Measurements from ENCODE around the gene HRH1.
"Not testable (repeated sequence)": the region's sequence is repeated elsewhere in the genome, so short reads cannot be mapped to it uniquely, and the experiment has no call there.

The HRH1 gene

DNA sequence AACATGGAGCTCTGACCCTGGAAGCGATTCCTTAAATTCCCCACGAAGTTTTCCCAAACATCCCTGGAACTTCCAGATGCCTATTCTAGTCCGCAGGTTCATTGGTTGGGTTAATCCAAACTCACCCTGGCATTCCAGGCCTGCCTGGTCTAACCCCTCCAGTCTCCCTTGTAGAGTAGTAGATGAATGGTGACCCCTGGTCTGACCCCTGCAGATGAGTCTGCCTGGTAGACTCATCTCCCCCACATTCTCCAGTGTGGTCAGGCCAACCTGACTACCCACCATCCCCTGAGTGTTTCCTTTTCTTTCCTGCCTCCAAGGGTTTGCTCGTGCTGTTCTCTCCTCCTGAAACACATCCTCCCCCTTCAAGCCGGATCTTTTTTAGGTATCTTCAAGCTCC is 10.8 kb upstream of the HRH1 start:
- DNase-seq: no peak

DNA sequence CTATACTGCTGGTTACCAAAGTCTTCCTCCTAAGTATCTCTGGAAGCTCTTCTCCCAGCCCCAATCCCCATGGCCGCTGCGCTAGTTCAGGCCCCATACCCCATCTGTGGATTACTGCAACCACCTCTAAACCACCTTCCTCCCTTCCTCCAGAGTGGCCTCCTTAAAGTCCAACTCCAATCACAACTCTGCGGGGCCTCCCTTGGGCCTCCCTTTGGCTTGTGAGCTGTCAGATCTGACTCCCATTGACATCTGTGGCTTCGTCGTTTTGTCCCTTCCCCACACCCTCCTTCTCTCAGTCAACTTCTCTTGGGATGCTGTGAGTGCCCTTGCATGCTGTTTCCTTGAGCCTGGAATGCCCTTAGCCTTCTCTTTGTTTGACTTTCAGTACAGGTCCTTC is 9.3 kb upstream of the HRH1 start:
- DNase-seq: no peak

DNA sequence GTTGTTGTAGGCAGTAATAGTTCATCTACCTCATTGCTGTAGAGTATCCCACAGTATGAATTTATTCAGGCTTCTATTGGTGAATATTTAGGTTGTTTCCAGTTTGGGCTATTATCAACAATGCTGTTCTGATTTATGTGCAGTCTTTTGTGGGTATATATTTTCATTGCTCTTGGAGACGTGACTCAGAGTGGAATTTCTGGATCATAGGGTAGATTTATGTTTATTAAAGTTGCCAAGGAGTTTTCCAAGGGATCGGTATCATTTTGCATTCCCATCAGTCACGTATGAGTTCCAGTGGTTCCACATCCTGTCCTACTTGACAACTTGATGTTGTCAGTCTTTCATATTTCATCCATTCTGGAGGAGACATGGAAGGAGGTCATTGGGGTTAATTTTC is 8.4 kb upstream of the HRH1 start:
- no peak for DNase-seq

DNA sequence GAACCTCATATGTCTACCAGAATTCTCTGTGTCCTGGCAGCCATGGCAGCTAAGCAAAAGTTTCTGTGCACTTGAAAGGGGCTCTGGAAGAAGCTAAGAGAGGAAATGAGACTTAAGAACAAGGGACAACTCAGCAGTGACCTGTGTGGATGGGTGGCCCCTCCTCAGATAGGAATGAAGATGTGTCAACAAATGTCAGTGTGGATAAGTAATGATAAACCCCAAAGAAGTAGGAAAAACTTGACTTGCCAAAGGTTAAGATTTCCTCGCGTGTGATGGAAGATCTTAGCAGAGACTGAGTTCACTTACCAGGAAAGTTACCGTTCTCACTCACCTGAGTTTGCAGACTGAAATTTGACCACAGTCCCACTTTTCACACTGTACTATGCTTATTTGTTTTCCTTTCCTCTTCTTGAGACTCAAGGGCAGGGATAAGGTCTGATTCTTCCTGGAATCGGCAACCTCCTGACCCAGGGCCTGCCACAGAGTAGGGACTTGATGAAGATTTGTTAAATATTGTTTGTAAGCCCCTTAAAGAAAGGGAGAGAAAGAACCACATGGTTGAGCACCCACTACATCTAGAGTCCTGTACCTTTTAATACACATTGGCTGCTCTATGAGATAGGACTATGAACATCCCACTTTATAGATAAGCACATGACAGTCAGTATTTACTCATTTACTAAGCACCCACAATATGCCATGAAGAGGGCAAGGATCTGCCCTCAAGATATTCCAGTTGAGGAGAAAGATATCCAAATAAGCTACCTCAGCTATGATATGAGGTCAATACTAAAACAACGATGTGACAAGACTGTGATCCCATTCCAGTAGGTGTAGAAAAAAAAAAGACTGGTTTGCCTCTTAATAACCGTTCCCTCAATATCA is 7.3 kb upstream of the HRH1 start:
- no peak for DNase-seq

DNA sequence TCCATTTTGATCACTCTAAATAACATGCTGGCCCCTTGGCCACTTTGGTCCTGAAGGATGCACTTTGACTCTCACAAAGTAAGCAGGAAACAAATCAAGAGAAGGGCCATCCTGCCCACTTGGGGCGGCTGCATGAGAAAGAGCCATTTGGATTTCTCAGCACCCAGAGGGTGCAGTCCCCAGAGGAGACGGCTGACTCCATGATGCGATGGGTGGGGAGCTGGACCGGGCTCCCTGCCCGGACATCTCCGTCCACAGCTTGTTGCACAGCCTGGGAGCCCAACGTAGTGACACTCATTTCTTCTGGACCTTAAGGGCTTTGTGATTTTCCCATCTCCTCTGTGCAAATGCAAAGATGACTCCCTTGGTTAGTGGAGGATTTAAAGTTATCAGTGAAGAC is 4.0 kb upstream of the HRH1 start:
- no peak for DNase-seq

DNA sequence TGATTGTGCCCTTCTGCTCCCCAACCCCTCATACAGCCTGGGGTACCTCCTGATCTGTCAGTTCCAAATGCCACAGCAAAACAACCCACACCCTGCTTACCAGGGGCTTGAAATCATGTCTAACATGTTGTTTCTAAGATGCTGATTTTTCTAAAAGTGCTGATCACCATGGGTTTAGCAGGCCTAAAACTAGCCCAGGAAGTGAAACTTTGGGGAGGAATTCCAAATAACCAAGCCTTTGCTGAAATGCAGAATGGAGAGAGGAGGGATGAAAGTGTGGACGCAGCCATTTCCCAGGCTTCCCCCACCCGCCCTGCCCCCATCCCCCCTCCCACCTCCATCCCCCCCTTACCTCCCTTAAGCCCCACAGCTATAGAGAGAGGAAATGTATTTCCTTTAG is 2.0 kb upstream of the HRH1 start:
- no peak for DNase-seq

DNA sequence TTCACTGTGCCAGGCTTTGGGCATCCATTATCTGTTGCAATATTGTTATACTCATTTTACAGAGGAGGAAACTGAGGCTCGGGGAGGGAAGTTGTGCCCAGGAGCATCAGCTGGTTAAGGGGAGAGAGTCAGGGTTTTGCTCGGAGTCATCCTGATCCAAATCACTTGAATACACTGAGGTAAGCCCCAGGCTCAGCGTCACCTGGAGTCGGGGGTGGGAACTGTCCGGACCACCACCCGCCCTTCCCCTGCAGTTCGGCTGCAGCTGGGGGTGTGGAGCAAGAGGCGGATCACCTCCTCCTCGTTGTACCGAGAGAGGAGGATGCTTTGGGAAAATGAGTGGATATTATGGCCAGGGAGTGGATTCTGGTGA is 646 bp downstream of the HRH1 start:
- DNase-seq: no peak

DNA sequence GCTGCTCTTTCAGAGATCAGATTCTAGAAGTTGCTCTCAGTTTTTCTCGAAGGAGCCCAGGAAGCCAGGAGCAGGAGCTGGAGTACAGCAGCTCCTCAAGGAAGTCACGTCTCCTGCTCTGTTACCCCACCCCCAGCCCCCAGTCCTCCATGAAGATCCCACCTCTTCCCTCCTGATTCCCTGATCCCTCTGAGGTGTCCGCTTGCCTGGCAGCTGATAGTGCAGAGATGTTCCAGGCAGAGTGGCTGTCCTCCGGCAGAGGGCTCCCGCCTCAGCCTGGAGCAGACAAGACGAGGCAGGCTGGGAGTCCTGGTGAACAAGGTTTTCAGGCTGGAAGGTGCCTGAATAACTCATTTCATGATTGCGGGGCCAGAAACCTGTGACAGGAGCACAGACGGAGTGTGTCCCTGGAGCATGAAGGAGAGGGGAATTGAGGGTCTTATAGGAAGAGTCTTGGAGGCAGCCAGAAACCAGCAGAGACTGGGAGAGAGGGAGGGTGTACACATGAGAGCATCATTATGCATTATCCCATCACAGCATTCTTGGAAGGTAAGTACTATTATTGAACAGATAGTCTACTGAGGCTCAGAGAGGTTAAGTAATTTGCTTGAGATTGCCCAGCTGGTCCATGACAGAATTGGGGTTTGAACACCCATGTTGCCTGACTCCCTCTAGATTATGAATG is 1.2 kb downstream of the HRH1 start:
- DNase-seq: no peak

DNA sequence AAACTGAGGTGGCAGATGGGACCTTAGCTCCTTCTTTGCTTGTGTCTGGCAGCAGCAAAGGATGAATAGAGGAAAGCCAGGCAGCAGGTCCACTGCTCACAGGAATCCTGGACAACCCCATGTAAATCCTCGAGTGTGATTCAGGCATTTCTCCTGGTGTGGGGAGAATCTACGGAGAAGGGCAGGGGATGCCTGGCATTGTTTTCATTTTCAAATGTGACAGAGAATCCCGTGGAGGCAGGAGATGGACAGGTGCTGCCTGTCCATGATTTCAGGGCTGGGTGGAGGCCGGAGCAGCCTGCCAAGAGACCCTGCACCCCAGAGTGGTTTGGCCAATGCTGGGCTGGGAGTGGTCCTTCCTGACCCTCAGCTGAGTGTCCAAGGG is 1.7 kb downstream of the HRH1 start:
- DNase-seq: no peak

DNA sequence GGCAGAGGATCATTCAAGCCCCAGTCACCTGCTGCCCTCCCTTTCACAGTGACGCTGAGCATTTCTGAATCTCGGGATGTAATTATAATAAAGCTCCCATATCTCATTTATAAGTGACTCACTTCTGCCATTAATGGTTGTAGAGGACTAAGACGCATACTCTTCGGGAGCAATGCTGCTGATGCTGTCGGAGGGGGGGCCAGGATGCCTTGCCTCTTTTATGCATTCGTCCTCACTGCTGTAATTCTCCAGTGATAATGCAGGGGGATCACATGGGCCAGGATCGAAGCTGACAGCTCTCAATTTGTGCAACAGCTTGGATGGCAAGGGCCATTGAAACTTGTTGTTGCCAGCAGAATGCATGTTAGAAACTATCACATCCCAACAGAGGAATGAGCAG is 3.1 kb downstream of the HRH1 start:
- DNase-seq: no peak

DNA sequence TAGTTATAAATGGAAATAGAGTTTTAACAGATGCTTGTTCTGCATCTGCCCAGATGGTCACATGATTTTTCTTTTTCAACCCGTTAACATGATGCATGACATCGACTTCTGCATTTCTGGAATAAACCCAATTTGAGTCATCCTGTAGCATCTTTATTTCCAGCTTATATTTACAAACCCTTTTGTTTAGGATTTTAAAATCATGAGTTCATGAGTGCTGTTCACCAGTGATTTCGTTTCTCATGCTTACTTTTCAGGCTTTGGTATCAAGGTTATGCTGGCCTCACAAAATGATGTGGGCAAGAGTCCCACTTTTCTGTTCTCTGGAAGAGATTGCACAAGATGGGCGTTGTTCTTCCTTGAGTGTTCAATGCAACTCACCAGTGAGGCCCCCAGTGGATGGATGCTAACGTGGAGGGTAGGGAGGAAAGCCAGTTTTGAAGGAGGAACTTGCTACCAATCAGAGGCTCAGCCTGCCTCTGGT is 5.2 kb downstream of the HRH1 start:
- DNase-seq: no peak

DNA sequence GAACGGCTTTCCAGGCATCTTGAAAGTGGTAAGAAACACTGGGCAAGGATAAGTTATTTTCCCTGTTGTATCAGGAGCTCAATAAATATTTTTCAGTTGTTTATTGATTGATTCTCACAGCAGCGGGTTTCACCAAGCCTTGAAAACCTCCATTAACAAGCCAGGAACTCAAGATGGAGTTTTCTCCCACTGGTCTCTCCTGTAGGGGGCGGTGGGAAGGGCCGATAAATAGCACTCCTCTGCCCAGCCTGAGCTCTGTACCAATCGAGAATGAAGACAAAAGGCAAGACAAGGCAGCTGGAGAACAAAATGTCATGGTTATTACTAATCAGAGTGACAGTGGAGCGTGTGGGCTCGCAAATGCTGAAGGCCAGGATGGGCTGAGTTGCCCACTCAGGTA is 7.4 kb downstream of the HRH1 start:
- DNase-seq: no peak

DNA sequence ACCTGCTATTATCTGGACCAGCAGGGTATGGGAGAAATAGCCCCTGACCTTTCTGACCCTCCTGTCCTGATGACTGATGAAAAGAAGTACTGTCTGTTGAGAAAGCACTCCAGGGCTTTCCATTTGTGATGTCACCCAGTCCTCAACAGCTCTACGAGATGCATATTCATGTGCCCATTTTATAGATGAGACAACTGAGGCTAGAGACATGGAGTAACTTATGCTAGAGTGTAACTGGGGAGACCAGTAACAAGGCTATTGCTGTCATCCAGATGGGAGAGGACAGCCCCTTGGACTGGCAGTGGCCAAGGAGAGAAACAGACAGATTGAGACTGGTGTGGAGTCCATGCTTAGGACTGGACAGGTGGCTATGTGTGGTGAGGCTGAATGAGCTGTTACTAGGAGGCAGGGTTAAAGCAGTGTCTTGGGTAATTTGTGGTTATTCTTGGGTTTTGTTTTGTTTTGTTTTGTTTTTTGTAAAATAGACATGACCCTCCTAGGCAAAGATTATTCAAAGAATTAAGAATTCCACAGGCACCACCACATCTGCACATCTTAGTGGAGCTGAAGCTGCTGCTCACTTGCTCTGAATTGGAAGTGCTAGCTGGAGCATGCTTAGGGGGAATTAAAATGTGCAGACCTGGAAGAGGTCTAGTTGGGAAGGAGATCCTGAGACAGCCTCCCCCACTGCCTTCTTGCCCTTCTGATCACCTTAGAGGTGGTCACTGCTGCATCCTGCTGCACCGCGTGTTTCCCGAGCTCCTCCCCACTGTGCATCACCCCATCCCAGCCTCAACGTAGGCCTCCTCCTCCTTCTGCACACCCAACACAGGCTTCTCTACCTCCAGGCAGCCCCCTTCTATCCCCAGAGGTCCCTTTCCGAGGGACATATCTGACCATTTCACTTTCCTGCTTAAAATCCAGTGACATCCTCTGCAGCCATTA is 8.4 kb downstream of the HRH1 start:
- DNase-seq: no peak

DNA sequence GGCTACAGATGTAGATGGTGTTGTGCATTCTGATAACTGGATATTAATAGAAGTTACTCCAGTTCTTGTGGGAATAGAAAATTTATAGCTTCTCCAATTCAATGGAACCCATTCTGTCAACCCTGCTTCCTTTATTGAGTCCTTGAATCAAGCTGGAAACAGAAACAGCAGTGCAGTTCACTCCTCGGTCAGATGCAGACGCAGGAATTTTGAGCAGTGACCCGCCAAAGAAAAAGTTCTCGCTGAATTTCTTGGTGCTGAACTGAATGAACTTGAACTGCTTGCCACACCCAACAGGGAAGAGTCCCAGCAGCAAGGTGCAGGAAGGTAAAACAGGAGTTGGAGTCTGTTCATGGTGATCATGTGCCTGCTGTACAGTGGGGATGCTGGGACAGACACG is 10.3 kb downstream of the HRH1 start:
- no peak for DNase-seq

DNA sequence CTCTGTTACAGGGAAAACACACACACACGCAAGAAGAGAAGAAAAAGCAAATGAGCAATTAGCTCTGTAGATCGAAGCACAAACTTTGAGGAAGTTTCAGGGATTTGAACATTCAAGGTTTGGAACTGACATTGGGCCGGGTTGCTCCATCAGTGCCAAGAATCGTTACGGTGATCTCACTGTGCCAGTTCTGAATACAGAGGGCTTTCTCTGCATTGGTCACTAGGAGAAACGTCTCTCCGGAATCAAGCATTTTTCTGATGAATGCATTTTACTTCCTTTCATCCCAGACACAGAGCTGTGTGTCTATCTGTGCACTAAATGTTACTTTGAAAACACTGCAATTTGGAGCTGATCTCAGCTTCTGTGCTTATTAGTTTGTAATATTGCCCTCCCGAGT is 11.2 kb downstream of the HRH1 start:
- no peak for DNase-seq

DNA sequence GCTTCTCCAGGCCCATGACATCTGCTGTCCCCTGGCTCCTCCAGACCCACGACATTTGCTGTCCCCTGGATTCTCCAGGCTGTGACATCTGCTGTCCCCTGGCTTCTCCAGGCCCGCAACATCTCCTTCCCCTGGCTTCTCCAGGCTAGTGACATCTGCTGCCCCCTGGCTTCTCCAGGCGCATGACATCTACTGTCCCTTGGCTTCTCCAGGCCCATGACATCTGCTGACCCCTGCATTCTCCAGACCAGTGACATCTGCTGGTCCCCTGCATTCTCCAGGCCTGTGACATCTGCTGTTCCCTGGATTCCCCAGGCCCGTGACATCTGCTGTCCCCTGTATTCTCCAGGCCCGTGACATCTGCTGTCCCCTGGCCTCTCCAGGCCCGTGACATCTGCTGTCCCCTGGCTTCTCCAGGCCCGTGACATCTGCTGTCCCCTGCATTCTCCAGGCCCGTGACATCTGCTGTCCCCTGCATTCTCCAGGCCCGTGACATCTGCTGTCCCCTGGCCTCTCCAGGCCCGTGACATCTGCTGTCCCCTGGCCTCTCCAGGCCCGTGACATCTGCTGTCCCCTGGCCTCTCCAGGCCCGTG is 12.6 kb downstream of the HRH1 start:
- not testable (repeated sequence) for DNase-seq

DNA sequence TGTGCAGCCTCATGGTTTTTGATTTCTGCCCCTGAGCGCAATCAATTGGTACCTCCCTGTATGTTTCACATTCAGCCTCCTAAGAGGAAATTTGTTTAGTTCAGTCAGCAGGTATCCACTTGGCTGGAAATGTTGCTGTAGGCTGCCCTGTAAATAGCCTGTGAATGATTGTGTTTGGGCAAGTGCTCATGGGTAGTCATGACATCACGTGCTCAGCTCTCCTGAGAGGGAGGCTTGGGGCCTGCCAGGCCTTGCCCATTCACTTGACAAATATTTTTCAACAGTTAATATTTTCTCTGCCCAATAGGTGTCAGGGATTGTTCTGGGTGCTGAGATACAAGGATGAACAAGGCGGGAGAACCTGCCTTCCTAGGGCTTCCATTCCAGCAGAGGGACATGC is 13.3 kb downstream of the HRH1 start:
- no peak for DNase-seq

DNA sequence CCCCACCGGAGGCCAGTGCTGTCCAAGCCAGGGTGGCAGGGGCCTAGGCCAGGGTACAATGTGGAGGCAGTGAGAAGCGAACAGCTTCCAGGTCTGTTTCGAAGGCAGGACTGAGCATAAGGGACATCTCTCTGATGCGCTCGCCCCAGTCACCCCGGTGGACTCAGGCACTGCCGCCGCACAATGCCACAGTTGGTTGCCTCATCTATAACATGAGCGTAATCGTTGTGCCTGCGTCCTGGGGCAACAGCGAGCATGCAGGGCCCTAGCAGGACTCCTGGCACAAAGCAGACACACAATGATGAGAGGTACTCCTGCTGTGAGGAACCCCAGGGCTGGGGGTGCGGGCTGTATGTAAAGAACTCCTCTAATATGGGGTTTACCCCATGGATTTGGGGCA is 14.1 kb downstream of the HRH1 start:
- no peak for DNase-seq

DNA sequence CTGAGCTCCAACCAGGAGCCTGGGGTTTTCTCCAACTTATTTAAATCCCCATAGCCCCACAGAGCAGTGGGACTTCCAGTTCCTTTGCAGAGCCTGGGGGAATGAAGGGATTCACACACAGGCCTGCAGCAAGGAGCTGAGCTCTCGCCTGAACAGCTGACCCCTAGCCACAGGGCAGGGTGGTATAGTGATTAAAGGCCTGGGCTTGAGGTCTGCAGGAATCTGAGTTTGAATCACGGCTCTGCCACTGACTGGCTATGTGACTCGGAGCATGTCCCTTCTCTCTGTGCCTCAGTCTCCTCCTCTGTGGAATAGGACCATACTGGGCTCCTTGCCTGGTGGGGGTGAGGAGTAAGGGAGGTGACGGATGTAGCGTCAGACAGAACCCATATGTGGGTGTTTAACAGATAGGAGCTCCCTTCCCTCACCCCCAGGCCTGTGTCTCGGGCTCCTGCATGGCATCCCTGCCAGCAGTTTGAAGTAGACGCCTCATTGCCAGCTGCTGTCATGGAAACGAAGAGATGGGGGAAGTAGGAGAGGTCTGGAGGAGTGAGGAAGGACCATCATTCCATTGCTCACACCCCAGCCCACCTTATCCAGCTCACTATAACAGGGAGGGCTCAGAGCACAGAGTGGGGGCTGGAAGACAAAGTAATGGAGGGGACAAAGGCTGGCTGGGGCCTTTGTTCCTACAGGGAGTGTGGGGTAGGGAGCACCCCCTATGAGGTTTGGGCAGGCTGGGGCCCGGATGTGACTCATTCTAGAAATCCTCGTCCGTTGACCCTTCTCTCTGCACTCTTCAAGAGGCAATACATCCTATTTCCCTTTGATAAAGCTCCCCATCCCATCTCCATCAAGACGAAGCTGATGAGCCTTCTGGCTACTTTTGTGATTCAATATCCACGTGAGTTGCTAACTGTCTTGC is 14.8 kb downstream of the HRH1 start:
- DNase-seq: no peak

DNA sequence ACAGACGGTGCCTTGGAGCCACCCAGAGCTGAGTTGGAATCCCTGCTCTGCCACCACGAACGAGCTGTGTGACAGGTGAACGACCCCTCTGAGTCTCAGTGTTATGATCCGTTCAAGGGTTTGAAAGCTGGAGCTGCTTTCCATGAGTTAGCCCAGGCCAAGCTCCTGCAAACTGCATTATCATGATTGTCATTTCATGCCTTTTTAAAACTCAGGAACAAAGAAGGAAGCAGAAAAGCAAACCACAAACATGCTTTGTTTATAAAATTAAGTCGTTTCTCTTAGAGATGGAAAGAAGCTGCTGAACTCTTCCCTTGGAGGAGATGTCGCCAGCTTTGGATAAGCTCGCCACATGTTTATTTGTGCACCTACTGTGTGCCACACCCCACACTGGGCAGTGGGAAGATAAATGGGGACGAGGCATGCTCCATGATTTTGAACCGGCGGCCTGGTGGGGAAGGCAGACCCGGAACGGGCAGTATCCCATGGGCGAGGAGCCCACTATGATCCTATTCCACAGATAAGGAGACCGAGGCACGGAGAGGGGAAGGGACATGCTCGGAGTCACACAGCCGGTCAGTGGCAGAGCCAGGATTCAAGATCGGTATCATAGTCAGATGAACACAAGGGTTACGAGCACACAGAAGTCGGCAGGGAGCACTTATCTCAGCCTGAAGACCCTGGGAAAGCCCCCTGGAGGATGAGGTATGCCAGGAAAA is 15.9 kb downstream of the HRH1 start:
- no peak for DNase-seq

DNA sequence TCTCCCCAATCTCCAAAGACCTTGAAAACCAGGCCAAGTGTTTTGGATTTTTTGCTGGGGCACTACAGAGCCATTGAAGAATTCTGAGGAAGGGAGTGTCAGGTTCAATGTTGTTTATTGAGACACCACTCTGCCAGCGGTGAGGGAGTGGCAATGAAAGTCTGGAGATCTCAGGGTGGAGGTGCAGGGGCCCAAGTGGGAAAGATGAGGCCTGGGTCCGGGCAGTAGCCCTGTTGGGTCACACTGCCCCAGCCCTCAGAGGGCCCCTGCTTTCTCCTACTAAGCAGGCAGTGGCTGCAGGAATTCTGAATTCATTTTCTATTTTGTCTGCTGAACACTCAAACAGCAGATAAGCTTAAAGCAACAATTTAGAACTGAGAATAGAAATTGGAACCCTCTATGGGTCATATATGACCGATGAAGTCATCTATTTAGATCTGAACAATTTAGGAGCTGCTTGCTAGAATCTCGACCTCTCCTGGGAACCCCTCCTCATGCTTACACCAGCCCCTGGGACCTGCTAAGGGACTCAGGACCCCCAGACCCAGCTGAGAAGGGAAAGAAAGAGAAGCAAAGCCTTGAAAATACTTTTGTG is 17.9 kb downstream of the HRH1 start:
- no peak for DNase-seq

Measured in CD4-positive, alpha-beta T cell treated with Interleukin-6 for 4 hours (primary cell).